GM19043 (cell line): ENCODE data around the gene CCDC160.
"Not testable (repeated sequence)": the region's sequence is repeated elsewhere in the genome, so short reads cannot be mapped to it uniquely, and the experiment has no call there.

ENCODE experiments used
- ATAC-seq: cut with Tn5 transposase; IDR thresholded peaks from one replicate; pipeline ENCODE4 v1.9.1; 2021; ENCODE audit warnings: low read depth; ENCODE audit not compliant: unreplicated experiment

The CCDC160 gene

DNA sequence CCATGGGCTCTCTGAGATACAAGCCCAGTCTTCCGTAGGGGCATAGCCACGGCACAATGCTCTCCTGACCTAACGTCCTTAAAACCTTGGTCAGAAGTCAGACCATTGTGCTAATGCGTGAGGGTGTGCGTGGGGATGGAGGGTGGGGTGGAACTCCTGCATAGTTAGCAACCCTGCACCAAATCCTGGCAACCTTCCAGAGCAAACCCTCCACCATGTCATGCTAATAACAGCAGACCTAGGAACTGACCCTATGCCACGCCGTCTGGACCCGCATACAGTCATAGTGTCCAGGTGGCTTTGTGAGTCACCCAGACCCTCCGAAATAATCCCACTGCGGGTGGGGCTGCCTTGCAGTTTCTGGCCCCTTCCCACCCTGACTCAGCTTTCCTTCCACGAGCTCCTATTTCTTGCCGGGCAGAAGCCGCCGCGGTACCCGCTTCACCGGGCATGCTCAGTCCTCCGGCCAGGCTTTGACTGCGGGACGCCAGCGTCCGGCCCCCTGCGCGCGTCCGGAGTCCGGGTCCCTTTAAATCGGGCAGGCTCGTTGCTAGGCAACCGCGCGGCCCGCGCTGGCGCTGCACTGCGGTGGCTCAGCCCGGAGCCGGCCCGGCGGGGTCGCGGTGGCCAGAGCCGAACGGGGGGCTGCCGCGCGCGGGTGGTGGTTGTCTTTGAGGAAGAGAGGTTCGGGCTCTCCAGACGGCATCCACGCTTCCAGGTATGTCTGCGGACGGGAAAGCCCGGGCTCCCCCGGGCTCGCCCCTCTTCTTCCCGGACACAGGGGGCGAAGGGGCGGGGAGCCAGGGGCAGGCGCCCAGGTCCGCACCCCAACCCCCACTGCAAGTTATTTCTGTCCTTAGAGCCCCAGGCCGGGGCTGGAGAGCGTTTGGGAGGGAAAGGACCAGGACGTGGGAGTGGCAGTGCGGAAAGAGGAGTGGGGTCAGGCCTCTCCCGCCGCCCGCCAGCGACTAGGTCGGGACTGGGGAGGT lies at the start of gene CCDC160:
TSS of gene CCDC160 (plus strand) at position 557 of the 989 bp plus-strand sequence. CDS start 7,619 bp downstream, outside the sequence.
- peak; percentile 72 for ATAC-seq

DNA sequence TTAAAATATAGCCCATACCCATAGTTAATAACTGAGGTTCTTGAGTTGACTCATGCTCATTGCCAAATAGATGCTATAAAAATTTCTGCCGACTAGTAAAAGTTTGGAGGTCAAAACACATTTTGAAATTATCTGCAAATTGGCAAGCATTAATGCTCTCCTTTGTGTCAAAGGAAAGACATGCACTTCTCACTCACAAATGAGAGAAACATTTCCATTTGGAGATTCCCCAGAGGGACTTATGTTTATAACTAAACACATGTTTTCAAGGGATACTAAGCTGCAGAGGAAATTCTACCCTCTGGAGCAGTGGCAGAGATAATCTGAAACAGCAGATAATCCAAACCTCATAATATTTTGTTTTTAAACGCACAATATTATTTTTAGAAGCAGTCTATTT lies 45.7 kb upstream of the CCDC160 start:
- ATAC-seq, result no peak

DNA sequence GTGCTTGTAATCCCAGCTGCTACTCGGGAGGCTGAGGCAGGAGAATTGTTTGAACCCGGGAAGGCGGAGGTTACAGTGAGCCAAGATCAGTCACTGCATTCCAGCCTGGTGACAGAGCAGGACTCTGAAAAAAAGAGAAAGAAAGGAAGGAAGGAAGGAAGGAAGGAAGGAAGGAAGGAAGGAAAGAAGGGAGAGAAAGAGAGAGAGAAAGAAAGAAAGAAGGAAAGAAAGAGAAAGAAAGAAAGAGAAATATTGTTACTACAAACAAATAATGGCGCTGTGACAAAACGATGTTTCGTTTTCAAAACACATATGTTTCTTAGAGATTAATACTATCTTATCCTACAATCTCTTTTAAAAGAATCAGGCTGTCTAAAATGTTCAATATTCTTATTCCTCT lies 42.1 kb upstream of the CCDC160 start:
- ATAC-seq, result no peak

DNA sequence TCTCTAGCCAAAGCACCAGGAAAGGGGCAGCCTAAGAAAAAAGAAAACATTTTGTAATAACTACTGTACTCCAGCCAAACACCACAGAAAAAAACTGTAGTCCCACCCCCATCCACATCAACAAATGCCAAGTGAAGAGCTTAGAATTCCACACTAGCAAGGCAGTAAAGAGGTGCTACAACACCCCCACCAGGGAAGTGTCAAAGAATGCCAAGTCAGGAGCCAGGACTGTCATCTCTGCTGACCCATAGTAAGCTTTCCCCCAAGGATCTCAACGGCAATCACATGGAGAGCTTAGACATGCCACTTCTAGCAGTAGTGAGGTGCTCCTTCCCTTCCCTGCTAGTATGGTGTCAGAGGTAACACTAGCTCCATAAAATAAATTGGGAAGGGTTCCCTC lies 34.4 kb upstream of the CCDC160 start:
- ATAC-seq, result no peak

DNA sequence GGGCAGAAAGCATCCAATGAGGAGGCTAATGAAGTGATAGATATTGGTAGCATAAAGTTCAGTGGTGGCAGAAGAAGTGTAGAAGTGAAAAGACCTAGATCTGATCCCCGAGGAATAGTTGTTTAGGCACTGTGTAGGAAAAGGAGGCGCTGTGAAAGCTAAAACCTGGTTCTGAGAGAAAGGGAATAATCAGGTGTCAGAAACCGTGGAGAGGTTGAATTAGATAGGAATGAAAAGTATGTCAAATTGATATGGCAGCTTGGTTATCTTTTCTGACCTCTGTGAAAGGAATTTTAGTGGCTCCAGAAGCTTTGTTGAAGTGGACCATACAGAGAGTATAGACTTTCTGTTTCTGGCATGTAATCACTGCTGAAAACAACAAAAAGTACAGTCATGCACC lies 30.8 kb upstream of the CCDC160 start:
- no peak for ATAC-seq

DNA sequence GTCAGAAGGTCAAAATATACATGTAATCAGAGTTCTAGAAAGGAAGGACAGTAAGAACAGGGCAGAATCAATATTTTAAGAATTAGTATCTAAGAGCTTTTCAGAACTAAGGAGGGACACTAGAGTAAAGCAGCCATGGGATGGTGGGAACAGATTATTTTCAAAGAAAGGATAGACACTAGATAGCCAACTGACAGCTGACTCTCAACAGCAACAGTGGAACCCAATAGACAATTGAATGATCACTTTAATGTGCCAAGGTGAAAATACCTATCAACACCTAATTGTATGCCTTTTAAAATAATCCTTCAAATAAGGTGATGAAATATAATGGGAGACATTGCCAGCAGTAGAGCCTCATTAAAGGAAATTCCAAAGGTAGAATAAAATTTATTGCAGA lies 26.5 kb upstream of the CCDC160 start:
- no peak for ATAC-seq

DNA sequence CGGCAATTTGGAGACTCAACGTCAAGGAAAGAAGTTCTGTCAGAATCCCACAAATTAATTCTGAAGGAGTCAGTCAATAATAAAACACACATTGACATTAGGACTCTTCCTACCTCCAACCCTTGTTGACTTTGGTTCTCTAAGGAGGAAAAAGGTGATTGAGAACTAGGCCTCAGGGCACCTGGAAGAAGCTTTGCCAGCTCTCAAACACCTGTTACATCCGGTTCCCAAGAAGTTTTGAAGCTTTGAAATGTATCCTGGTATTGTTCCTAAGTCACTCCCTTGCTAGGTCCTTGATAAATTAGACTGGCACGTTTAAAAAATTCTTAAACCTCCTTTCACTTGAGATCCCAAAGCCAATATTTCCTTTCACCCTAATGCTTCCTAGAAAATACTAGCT lies 1.7 kb upstream of the CCDC160 start:
- ATAC-seq, result no peak

DNA sequence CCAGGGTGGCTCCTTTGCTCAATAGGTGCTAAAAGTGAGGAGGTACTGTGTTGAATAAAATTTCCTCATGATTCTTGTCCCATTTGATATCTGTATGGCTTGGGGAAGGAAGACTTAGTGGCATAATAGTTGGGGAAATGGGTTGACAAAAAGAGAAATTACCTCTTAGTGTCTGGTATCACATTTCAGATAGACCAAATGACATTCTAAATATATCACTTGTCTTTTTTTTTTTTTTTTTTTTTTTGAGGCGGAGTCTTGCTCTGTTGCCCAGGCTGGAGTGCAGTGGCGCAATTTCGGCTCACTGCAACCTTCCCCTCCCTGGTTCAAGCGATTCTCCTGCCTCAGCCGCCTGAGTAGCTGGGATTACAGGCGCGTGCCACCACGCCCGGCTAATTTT lies 1.2 kb downstream of the CCDC160 start:
- ATAC-seq, result not testable (repeated sequence)

DNA sequence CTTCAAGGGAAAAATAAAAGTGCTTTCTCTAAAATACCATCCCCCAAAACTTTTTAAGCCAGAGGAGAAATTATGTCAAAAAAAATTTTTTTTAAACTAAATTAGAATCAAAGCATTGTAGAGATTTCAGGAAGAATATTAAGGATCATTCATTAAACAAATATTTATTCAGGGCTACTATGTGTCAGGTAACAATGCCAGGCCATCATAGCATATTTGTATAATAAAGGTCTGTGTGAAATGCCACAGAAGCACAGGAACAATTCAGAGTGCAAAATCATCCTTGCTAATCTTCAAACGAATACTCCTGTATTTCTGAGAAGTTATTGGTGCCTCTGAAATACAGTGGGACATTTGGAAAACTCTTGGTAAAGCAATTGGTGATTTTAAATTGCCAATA lies 2.0 kb downstream of the CCDC160 start:
- no peak for ATAC-seq

DNA sequence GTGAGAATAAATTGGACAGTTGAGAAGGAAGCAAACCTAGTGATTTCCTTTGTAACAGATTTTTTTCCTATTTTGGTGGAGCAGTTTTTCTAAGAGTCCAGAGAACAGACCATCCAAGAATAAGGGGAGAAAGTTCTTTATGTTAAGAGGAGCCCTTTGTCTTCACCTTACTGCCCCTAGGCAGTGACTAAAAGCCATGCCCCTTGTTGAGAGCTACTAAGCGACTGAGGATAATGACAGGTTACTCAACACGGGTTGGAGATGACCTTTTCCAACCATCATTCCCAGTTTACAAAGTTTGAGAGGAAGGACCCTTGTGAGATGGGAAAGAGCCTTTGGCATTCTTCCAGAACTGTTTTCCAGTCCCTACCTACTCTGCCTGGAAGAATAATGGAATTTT lies 3.2 kb downstream of the CCDC160 start:
- no peak for ATAC-seq

DNA sequence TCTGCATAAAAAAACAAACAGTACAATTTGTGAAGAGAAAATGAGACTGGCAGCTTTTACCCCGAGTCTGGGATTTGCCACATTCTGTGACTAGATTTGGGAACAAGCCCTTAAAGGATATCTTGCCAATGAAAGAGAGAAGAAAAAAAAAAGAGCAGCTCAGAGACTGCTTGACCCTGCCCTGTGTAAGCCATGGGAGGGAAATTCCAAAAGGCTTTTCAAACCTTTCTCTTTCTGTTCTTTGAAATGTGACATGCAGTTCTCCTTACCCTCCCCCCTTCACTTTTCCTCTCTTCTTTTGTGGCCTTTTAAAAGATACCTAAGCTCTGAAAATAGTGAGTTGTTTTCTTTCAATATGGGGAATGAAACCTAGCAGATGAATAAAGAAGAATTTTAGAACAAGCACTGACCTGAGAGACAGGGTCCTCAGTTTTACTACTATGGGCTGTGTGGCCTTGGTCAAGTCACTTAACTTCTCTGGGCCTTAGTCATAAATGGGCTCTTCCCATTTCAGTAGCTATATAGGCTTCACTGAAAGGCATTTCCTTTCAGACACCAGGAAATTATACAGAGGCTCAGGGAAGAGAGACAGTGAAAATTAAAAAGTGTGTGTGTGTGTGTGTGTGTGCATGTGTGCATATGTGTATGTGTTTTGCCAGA lies 5.1 kb downstream of the CCDC160 start:
- no peak for ATAC-seq

DNA sequence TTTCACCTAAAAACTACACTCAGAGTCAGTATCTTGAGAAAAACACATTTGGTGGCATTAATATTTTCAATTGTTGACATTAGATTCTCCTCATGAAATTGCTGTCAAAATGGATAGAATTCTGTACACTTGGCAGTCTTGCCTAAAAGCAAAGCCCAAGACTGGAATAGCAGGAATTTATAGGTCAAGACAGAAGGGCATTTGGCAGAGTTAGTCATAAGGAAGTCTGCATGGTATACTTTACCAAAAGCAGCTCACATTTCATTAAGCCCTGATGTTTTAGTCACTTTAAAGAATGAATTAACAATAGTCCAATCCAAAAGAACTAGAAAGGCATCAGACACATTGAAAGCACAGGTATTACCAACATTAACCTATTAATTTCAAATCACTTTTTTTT lies 7.1 kb downstream of the CCDC160 start:
- ATAC-seq, result no peak

DNA sequence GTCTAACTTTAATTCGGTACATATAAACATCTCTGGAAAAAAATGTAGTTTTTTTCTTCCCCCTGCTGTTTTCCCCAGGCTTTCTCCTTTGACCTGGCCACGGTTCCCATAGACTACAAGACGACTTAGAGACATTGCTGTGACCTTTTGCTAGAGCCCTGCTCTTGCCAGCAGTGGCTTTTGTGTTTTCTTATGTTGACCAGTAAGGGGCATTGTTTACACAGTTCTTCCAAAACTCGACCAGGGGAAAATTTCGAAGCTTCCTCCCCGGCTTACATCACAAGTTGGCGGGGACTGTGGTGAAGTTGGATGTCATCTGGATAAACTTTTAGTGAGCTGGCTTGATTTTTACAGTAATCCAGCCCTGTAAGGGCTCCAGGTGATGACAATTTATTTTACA lies 9.3 kb downstream of the CCDC160 start:
- no peak for ATAC-seq

DNA sequence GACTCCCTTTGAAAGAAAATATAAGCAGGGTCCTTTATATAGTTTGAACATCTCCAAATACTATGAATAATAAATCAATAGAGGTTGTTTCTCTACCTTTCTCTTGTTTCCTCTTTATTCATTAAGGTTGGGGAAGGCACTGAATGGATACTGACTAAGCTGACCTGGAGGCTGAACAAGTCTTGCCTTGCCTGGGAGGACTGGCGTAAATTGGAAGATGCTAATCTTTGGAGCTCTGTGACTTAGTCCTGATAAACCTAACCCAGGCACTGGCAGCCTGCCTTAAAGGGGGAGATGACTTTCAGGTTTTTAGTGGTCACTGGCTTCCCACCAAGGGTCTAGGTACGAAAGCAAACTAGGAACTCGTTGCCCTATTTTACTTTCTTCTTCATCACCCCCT lies 10.5 kb downstream of the CCDC160 start:
- no peak for ATAC-seq

DNA sequence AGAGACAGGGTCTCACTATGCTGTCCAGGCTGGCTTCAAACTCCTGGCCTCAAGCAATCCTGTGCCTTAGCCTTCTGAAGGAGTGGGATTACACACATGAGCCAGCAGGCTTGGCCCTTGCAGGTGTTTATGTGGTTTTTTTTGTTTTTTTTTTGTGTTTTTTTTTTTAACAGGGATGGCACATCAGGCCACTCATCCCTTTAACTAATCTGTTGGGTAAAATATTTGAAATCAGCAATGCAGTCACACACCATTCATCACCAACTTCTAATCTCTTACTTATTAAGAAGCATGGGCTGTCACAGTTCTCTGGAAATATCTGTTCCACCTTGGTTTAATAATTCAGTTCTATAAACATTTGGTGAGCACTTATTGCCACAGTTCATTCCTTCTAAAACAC lies 12.3 kb downstream of the CCDC160 start:
- ATAC-seq, result no peak

DNA sequence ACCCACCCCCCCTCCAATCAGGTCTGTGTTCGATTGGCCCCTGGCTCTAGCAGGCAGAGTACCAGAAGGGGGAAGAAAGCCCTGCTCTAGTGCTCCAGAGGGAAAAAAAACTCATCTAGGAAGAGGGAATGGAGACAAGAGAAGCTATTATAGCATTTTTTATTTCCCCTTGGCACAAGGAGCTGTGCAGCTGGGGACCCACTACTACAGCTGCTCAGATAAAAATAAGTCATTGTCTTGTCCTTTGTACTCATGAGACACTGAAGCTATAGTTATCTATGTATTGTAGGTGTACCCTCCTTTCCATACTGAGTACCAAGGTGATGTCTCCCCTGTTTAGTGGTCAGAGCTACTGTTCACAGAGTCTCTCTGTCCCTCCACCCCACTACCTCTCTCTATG lies 14.3 kb downstream of the CCDC160 start:
- ATAC-seq, result no peak

DNA sequence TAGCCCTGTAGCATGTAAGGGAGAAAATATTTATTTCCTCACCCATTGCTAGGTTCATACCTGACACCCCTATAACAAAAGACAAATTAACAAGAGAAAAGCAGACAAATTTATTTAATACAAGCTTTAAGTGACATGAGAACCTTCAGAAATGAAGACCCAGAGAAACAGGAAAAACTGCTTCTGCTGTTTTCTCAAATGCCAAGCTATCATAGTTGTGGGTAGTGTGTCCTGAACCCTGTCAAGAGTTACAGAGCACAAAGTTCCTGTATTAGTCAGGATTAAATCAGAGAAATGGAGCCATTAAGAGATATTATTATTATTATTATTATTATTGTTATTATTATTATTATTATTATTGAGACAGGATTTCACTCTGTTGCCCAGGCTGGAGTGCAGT lies 17.5 kb downstream of the CCDC160 start:
- no peak for ATAC-seq

DNA sequence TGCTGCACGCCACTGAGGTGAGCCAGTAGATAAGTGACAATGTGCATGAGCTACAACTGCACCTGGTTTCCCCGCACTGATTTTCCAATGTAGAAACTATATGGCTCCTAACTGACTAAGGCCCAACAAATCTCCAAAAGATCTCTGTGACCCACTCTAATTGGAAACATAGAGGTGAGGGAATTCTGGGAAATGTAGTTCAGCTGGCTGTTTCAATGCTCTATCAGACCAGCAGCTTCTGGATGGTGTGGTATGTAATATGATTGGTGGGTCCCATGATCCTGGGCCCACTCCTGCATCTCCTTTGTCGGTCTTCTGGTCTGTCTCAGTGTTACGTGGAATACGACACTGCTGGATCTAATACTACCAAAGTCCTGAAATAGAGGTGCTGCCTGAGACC lies 18.6 kb downstream of the CCDC160 start:
- no peak for ATAC-seq

DNA sequence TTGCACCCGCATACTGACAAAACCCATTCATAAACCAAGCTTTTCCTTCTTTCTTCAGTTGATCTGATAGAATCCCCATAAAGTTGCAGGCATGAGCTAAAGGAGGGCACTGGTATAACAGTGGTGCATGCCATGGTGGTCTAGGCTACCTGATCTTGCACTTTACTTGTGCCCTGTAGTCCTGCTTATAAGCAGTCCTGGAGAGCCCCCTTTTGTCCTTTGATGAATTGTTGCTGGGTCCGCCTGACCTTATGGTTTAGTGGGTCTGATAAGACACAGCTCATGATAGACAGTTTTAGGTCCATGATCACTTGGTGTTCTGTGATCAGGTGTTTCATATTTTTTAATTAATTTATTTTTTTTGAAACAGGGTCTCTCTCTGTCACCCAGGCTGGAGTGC lies 19.7 kb downstream of the CCDC160 start:
- no peak for ATAC-seq

DNA sequence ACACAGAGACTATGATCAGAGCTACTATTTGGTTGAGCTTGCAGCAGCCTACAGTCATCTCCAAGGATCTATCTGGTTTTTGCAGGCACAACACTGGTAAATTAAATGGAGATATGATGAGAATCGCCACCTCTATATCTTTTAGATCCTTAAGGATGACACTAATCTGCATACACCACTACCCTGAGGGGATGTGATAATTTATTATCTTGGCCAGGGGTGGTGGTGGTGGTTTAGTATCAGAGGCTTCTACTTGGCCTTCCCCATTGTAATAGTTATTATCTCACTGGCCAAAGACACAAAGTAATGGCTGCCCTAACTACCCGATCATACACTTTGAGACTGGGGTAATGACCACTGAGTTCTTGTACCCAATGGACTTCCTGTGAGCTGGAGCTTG lies 21.2 kb downstream of the CCDC160 start:
- ATAC-seq, result no peak

DNA sequence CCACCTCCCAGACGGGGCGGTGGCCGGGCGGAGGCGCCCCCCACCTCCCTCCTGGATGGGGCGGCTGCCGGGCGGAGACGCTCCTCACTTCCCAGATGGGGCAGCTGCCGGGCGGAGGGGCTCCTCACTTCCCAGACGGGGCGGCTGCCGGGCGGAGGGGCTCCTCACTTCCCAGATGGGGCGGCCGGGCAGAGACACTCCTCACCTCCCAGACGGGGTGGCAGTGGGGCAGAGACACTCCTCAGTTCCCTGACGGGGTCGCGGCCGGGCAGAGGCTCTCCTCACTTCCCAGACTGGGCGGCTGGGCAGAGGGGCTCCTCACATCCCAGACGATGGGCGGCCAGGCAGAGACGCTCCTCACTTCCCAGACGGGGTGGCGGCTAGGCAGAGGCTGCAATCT lies 49.0 kb downstream of the CCDC160 start:
- ATAC-seq, result not testable (repeated sequence)

DNA sequence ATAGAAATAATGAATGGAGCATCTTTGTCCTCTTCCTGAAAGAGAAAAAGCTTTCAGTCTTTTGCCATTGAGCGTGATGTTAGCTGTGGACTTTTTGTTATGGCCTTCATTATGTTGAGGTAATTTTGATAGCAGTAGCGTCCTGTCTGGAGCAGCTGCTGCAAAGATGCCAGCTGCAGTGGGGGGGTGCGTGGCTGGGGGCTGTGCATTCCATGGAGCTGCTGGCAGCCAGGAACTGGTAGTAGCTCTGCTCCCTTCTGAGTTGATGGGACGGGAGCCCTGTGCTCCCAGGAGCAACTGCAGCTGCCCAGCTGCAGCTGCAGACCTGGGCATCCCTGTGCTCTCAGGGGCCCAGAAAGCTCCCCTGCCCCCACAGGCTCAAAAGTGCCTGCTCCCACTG lies 50.4 kb downstream of the CCDC160 start:
- ATAC-seq, result no peak
